HG03432 (cell line): ENCODE results near the gene AUTS2.
A peak's percentile ranks its signal among the peaks of the same experiment; 100 is the strongest.

Experiments used
- ATAC-seq: cut with Tn5 transposase; IDR thresholded peaks from one replicate; pipeline ENCODE4 v1.9.1; 2021; ENCODE audit warnings: mild to moderate bottlenecking, moderate library complexity; ENCODE audit not compliant: unreplicated experiment

AUTS2 gene

GRCh38 chr7:69919426-69920111 lies 321.3 kb downstream of the AUTS2 start:
- no peak for ATAC-seq

DNA sequence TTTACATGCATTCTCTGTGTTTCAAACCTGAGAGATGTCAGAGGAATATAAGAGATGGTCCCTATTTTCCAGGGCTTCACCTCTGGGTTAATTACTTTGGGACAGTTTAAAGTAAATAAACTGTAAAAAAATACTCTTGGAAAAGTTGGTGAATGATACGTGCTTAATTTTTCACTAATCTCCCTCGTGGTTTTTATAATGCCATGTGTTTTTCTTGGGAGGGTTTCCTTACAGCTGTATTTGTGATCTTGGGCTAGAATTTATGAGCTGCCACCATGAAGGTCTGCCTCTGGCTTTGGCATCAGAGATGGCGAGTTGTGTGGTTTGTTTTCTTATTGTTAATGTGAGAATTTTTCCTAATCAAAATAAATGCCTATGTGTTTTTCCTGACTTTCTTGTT lies 322.5 kb downstream of the AUTS2 start:
- no peak for ATAC-seq

DNA sequence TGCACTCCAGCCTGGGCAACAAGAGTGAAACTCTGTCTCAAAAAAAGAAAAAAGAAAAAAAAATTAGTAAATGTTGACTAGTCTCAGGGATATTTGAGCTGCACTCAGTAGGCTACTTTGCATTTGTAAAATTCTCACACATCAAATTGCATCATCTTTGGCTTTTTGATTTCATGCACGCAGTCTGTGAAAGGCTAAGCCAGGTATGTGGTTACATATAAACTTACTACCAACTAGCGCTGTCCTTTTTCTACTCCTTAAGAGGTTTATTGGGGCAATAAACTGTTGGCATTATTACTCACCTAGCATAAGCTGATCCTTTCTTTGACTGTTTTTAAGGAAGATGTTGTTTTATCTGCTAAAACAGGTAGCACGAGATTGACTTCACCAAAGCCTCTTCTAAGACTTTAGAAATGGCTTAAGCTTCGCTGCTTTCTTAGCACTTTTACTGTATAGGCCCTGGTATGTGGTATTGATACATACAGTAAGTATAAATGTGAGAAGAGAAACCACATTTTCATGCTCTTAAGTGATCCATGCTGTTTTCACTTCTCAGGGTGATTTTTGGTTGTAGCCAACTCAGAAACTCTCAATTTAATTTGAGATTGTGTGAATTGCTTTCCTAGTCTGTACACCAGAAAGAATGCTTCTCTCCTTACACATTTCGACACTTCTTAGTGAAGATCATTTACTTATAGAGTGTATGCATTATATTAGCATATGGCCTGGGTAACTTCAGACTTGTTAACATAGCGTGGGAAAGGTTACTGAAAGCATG lies 323.9 kb downstream of the AUTS2 start:
- peak; percentile 92 for ATAC-seq

DNA sequence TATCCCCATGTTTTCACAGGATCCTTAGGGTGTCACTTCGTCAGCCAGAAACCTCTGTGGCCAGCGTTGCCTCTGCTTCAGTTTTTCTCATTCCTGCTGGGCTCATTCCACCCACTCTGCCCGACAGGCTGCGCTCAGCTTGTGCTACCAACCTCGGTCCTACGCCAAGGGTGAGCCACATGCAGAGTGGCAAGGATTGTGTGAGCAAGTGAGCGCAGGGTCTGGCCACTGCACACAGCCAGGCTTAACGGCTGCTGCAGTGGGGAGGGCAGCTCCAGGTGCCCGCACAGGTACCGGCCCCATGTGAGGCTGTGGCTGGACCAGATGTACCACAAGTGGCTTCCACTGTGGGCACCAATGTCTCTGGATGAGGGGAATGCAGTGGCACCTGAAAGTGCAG lies 329.2 kb downstream of the AUTS2 start:
- no peak for ATAC-seq

- no peak for ATAC-seq
Measured at GRCh38 chr7:69928621-69929020, 330.3 kb downstream of the AUTS2 start.

- no peak for ATAC-seq
Measured at GRCh38 chr7:69929622-69930021, 331.3 kb downstream of the AUTS2 start.

- ATAC-seq, result no peak
Measured at GRCh38 chr7:69932034-69932628, 333.9 kb downstream of the AUTS2 start.

DNA sequence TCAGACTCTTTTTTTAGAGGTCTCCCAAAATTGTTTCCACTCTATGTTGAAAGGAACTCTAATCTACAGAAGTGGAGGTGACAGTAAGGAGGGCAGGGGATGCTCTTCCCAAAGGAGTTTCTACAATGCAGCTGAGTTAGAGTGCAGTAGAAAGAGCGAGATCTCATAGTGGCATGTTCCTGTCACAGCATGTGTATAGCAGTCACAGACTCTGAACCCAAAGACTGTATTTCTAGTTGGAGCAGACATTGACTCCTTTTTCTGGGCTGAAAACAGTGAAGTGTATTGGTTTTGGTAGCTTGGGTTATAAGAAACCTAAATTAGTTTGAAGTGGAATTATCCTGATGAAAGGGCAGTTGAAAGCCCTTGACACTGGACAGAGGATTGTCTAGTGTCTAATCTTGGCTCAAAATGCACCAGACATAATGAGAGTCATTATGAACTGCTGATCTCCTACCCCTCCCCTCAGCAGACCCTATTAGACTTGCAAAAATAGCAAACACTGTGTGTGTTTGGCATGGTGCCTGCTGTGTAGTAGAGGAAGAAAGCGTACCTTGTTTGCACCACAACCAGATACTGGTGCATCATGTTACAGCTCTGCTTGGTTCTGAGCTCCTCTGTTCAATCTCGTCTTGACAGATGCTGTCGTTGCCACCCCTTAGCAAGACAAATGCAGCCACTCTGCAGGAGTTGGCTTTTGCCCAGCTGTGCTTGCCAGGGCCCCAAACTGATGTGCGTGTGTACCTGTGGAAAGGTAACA lies 336.0 kb downstream of the AUTS2 start:
- ATAC-seq, result no peak

- ATAC-seq, result no peak
Measured at GRCh38 chr7:69935107-69935506, 336.8 kb downstream of the AUTS2 start.

DNA sequence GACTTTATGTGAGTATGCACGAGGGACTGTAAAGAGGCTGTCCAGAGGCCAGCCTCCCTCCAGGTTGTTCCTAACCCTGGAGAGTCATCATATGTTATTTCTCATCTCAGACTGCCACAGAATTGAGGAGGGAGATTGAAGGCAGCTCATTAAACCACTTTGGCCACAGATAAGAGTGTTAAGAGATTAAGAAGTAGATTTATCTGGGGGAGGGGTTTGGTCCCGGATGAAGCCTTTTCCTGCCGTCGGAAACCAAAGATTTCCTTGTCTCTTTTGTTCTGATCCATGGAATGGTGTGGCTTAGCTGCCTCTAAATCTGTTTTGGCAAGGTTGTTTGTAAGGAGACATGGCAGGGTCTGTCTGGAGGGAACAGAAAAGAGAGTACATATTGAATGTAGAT lies 338.8 kb downstream of the AUTS2 start:
- no peak for ATAC-seq

- no peak for ATAC-seq
Measured at GRCh38 chr7:69939317-69939716, 341.0 kb downstream of the AUTS2 start.

DNA sequence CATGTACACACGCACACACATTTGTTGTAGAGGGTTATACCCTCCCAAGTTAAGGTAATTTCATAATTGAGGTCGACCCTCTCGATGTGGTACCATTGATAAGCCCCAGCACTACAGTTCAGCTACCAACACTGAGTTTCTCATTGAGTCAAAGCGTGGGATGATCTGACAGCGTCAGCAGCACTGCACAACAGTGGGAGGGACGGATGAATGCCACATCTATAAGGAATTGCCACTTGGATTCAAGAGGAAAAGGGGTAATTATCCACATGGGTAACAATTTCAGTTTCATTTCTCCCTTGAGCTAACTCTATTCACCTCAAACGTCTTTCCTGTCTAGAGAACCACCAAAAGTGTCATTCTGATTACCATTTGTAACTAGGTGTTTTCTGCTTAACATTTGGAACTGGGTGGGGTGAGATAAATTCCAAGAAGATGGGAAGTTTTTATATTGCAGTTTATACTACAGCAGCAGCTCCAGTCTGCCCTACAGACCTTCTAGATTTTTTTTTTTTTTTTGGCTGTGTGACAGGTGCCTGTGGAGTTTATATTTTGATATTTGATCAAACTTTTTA lies 342.9 kb downstream of the AUTS2 start:
- no peak for ATAC-seq

GRCh38 chr7:69942573-69942972 lies 344.3 kb downstream of the AUTS2 start:
- ATAC-seq, result no peak

DNA sequence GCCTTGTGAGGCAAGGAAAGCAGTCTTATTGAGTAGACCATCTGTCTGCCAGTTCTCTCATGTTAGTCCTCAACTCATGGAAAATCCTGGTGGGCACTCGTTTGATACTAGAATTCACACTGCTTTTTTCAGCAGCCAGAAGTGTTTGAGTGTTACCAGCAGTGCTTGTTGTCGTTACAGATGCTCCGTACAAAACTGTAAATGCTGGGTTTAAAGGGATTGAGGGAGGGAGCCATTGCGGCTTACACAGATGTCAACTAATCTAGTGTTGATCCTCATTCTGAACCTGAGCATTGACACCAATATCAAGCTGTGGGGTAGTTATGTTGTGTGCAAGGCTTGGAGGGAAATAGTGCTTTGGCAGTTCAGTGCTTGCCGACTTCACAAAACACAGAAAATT lies 348.6 kb downstream of the AUTS2 start:
- no peak for ATAC-seq

GRCh38 chr7:69947998-69948397 lies 349.7 kb downstream of the AUTS2 start:
- ATAC-seq, result no peak

DNA sequence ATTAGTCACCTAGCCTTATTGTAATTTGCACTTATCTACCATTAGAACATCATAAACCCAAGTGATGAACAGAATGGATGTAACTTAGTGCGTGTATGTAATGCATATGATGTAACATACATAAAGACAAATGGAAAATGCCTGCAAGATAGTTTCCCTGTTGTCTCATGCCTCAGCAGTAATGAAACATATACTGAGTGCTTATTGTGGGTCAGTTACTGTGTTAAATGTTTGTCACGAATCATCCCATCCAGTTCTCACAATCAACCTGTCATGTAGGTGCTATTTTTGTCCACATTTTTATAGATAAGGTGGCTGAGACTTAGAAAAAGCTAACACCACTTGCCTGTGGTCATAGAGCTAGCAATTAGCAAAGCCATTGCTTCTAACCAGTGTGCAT lies 350.8 kb downstream of the AUTS2 start:
- ATAC-seq, result no peak

- ATAC-seq, result no peak
Measured at GRCh38 chr7:69951458-69951857, 353.2 kb downstream of the AUTS2 start.

DNA sequence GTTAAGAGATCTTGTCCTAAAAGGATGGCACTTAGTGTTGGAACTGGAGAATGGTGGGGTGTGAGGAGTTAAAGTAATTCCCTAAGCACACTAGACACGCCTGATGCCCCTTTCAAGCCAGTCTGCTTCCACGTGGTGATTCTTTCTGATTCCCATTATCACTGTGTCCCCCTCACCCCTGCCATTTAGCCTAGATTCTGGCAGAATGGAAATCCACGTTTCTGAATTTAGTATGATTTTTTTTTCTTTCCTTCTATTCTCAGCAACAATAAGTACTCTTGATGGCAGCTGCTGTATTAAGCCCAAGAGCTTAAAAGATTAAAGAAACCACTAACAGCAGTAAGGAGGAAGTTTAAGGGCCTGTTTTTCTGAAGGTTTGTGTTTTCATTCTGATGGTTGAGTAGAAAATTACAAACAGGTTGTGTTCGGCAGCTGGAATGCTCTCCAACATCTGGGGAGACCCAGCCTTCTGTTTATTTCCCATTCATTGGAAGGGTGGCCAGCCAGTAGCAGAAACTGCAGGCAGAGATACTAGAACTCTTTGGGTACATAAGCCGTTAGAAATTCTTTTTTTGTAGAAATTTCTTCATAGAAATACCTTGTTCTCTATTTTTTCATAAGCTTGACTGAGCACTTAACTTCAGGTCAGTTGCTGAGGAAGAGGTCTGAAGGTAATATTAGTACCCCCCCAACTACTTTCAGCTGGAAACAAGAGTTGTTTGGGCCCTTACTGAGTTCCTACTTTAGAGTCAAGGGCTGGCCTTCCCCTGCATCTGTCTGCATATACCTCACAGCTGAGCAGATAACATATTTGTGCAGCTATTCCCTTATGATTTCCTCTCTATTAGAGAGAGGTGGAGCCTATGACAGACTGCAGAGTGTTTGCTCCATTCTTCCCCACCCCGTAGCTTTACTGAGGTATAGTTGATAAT lies 355.1 kb downstream of the AUTS2 start:
- ATAC-seq, result peak; percentile 67

- no peak for ATAC-seq
Measured at GRCh38 chr7:69956541-69956940, 358.3 kb downstream of the AUTS2 start.

GRCh38 chr7:69957661-69958060 lies 359.4 kb downstream of the AUTS2 start:
- ATAC-seq, result no peak
